ENCODE measurements around the gene LAMTOR5.

Gene LAMTOR5

DNA sequence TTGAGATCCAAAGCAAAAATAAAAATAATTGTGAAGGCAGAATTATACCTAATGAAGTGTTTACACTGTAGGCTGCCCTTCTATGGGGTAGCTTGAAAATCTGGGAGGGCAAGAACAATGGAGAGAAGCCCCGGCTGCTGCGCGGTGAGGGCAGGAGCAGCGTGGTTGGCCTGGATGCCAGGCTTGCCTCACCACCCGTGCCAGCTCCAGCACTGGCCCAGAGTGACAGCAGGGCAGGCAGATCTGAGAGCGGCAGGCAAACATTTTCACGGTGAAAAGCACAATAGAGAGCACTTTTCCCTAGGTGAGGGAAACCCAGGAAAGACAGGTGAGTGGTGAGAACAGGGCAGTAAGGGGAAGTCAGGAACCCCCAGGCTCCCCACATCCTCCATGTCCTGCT, 44.8 kb upstream of the LAMTOR5 start:
- H3K27ac ChIP-seq, result no peak overlapping the region
- DNase-seq, result no peak
- H3K4me3 ChIP-seq, result no peak overlapping the region
- no peaks in the 10 kb centered on the region for H3K9me3 ChIP-seq
- intact Hi-C loops (cut with DNase I; ENCODE audit: low total_unique reads), result no loop called here
- H3K36me3 ChIP-seq, result no peaks in the 10 kb centered on the region
- no peaks in the 10 kb centered on the region for H3K4me1 ChIP-seq
- peaks cover 0 to 25% of the 10 kb centered on the region in 2 donors for H3K27me3 ChIP-seq
- no peak for TF ChIP-seq CTCF (IDR thresholded peaks at IDR 0.05)

GRCh38 chr1:110450929-110451328, 43.4 kb upstream of the LAMTOR5 start, which contains the start of gene PROK1:
PROK1 (plus strand) TSS chr1:110451149; CDS start chr1:110451217, 68 bp downstream.
- Histone ChIP-seq H3K27me3 (peaks cover 0 to 25% of the 10 kb centered on the region in 2 donors), H3K36me3 (no peaks in the 10 kb centered on the region), H3K9me3 (no peaks in the 10 kb centered on the region), H3K27ac (no peak within 1 kb of the TSS), H3K4me3 (no peak within 1 kb of the TSS), H3K4me1 (no peaks in the 10 kb centered on the region)
- TF ChIP-seq CTCF (IDR thresholded peaks at IDR 0.05), result no peak
- intact Hi-C loops (cut with DNase I; ENCODE audit: low total_unique reads), result no loop called here
- DNase-seq, result no peak

GRCh38 chr1:110449661-110450651, 42.5 kb upstream of the LAMTOR5 start:
- no peak overlapping the region for H3K27ac ChIP-seq
- no peaks in the 10 kb centered on the region for H3K36me3 ChIP-seq
- H3K4me1 ChIP-seq, result no peaks in the 10 kb centered on the region
- TF ChIP-seq CTCF (IDR thresholded peaks at IDR 0.05), result no peak
- no peaks in the 10 kb centered on the region for H3K9me3 ChIP-seq
- no peak overlapping the region for H3K4me3 ChIP-seq
- H3K27me3 ChIP-seq, result peaks cover 0 to 25% of the 10 kb centered on the region in 2 donors
- intact Hi-C loops (cut with DNase I; ENCODE audit: low total_unique reads), result no loop called here
- DNase-seq, result no peak

- H3K4me3 ChIP-seq, result no peak overlapping the region
- H3K27ac ChIP-seq, result no peak overlapping the region
- peaks cover 0 to 3% (median 0%) of the 10 kb centered on the region in 4 donors for H3K4me1 ChIP-seq
- TF ChIP-seq CTCF (IDR thresholded peaks at IDR 0.05), result no peak
- H3K36me3 ChIP-seq, result no peaks in the 10 kb centered on the region
- intact Hi-C loops (cut with DNase I; ENCODE audit: low total_unique reads), result no loop called here
- no peak for DNase-seq
- no peaks in the 10 kb centered on the region for H3K27me3 ChIP-seq
- H3K9me3 ChIP-seq, result no peaks in the 10 kb centered on the region
Observed at GRCh38 chr1:110444561-110444960, 37.1 kb upstream of the LAMTOR5 start.

DNA sequence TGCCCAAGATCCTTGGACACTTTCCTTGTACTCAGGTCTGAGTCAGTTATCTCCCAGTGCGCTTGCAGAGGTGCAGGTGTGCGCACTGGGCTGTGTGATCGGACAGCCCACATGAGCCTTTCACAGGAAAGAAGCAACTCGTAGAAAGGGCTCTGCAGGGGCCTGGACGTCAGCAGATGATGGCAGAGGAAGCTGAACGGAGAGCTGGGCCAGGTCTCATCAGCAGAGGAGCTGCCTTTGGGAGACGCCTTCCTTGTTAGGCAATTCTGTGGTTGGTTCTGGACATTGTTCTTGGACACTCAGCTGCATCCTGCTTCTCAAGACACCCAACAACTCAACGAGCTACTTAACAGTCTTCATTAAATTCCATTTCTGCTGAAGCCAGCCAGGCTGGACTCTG, 36.0 kb upstream of the LAMTOR5 start:
- Histone ChIP-seq H3K36me3 (no peaks in the 10 kb centered on the region), H3K4me1 (peaks cover 0 to 3% (median 0%) of the 10 kb centered on the region in 4 donors), H3K4me3 (no peak overlapping the region), H3K27me3 (no peaks in the 10 kb centered on the region), H3K27ac (no peak overlapping the region), H3K9me3 (no peaks in the 10 kb centered on the region)
- TF ChIP-seq CTCF (IDR thresholded peaks at IDR 0.05), result no peak
- intact Hi-C loops (cut with DNase I; ENCODE audit: low total_unique reads), result no loop called here
- no peak for DNase-seq

All from tibial artery (tissue), 4 donors.